ENCODE results near the gene ACBD4.

- no peak for TF ChIP-seq POLR2AphosphoS5 (IDR thresholded peaks at IDR 0.05; ENCODE audit: borderline replicate concordance, low read depth, low read length)
- no peak for TF ChIP-seq EZH2 (IDR thresholded peaks at IDR 0.05)
- TF ChIP-seq FOXP2 (optimal IDR thresholded peaks at IDR 0.05; ENCODE audit: control extremely low read depth, extremely low read length, insufficient read depth): no peak
Measured at GRCh38 chr17:45123076-45123770, 12.3 kb upstream of the ACBD4 start.
